GM12865 (cell line): ENCODE results near the gene HCN3.

Experiments used
- DNase-seq: peaks from one replicate; pipeline ENCODE4 v3.0.0; 2010; ENCODE audit warnings: low read depth
- H3K4me3 ChIP-seq: 2 replicates; pipeline ENCODE4 v1.5.1; 2011; ENCODE audit warnings: mild to moderate bottlenecking, low read depth, low read length, control low read depth
- CTCF ChIP-seq: IDR thresholded peaks from 2 replicates; pipeline ENCODE4 v1.5.1; 2011; ENCODE audit warnings: low read length, control low read depth, low read depth, inconsistent platforms; ENCODE audit not compliant: insufficient read depth; ENCODE audit errors: missing control alignments

Gene HCN3

GRCh38 chr1:155297384-155297783 lies 20.1 kb downstream of the HCN3 start:
- peak; percentile 31 for DNase-seq
- no peak overlapping the region for H3K4me3 ChIP-seq
- TF ChIP-seq CTCF = no peak

- no peak for DNase-seq
- H3K4me3 ChIP-seq = no peak overlapping the region
- TF ChIP-seq CTCF = no peak
These were observed 22.8 kb downstream of the HCN3 start for GRCh38 chr1:155300024-155300423.

- no peak for DNase-seq
- H3K4me3 ChIP-seq = no peak overlapping the region
- no peak for TF ChIP-seq CTCF
These were observed 23.5 kb downstream of the HCN3 start for GRCh38 chr1:155300553-155301329.

GRCh38 chr1:155301342-155301841 lies 24.1 kb downstream of the HCN3 start, which contains the start of gene PKLR:
TSS of gene PKLR (minus strand) at chr1:155301438. CDS start at chr1:155301395, 43 bp downstream.
- no peak within 1 kb of the TSS for H3K4me3 ChIP-seq
- DNase-seq = no peak
- no peak for TF ChIP-seq CTCF

- DNase-seq = no peak
- H3K4me3 ChIP-seq = no peak overlapping the region
- TF ChIP-seq CTCF = no peak
These were observed 27.3 kb downstream of the HCN3 start for GRCh38 chr1:155304558-155305063.

GRCh38 chr1:155305881-155306391 lies 28.7 kb downstream of the HCN3 start:
- no peak for DNase-seq
- no peak overlapping the region for H3K4me3 ChIP-seq
- no peak for TF ChIP-seq CTCF
